Activated CD4-positive, alpha-beta memory T cell treated with anti-CD3 and anti-CD28 coated beads for 36 hours (primary cell): ENCODE results near the gene ADARB2. TPM values are rescaled to one million over a fixed set of nuclear protein-coding genes. Genes with fewer than 3 reads are reported as not detected.
"Not testable (repeated sequence)": the region's sequence is repeated elsewhere in the genome, so short reads cannot be mapped to it uniquely, and the experiment has no call there.

Experiments
- CTCF ChIA-PET: fragments of 350-600 bp; sonication (Branson Sonifier 250); formaldehyde crosslinking; loops from one replicate; lab custom pipeline; 2021; ENCODE audit warnings: antibody characterized with exemption, inconsistent platforms; lab: Charles Lee
- POLR2A ChIA-PET: fragments of 350-600 bp; sonication (Branson Sonifier 250); formaldehyde crosslinking; loops from one replicate; lab custom pipeline; 2021; ENCODE audit warnings: antibody characterized with exemption; lab: Charles Lee
- DNase-seq: peaks from one replicate; pipeline ENCODE4 v3.0.0-alpha.2; 2020
- H3K27ac Mint-ChIP-seq: one replicate; pipeline ENCODE4 v1.8.0; 2021; ENCODE audit warnings: mixed read lengths
- H3K27me3 Mint-ChIP-seq: one replicate; pipeline ENCODE4 v1.8.0; 2021; ENCODE audit warnings: mixed read lengths
- H3K36me3 Mint-ChIP-seq: one replicate; pipeline ENCODE4 v1.8.0; 2021; ENCODE audit warnings: mixed read lengths
- H3K4me1 Mint-ChIP-seq: one replicate; pipeline ENCODE4 v1.8.0; 2021; ENCODE audit warnings: low read depth, mixed read lengths
- H3K4me3 Mint-ChIP-seq: one replicate; pipeline ENCODE4 v1.8.0; 2021; ENCODE audit warnings: mild to moderate bottlenecking, mixed read lengths
- H3K9me3 Mint-ChIP-seq: one replicate; pipeline ENCODE4 v1.8.0; 2021; ENCODE audit warnings: mixed read lengths
- intact Hi-C: fragments of 100-400 bp; cut with micrococcal nuclease; formaldehyde crosslinking; loops from one replicate; pipeline ENCODE4 v1.15.1; 2023
- total RNA-seq, 2 experiments: library from RNA; stranded (reverse); gene quantifications; one replicate each; pipeline ENCODE4 v1.2.3, GENCODE V29; 2021

ADARB2 gene
- total RNA-seq, 2 experiments from 2014 or later, result 2.2 TPM

DNA sequence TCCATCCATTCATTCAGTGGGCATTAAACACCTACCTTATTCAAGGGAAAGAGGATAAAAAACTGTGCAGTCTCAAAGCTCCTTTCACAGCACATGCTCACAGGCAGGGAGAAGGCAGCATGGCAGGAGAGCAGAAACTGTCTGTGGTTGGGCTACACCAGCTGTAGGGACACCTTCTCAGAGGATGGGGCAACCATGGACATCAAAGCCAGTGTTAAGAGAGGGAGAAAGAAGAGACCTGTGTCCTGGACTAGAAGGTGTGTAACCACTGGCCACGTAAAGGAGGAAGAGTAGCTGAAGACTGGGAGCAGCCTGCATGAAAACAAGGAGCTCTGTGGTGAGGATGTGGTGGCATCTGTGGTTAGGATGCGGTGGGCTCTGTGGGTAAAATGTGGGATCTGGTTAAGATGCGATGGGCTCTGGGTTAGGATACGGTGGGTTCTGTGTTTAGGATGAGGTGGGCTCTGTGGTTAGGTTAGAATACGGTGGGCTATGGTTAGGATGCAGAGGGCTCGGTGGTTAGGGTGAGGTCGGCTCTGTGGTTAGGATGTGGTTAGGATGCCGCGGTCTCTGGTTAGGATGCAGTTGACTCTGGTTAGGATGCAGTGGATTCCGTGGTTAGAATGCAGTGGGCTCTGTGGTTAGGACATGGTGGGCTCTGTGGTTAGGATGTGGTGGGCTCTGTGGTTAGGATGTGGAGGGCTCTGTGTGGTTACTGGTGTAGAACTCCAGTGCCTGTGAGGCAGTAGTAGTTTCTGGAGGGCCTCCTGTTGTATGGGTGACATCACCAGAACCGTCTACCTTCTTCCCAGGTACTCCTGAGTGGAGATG is 483.6 kb downstream of the ADARB2 start:
- Mint-ChIP-seq H3K9me3 (no peaks in the 10 kb centered on the region), H3K27ac (peak overlapping the region; percentile 75), H3K36me3 (peaks cover 7% of the 10 kb centered on the region), H3K27me3 (peaks cover 66% of the 10 kb centered on the region), H3K4me1 (peaks cover 40% of the 10 kb centered on the region), H3K4me3 (peak overlapping the region; percentile 44)
- peak; percentile 29 for DNase-seq
- intact Hi-C loops, result loop anchor here (10.0 kb wide), 1 partner anchor 139 kb away; no protein-coding TSS in a partner anchor
- POLR2A ChIA-PET, result no interaction called here
- CTCF ChIA-PET, result no interaction called here

GRCh38 chr10:1251769-1252168 is 485.6 kb downstream of the ADARB2 start:
- peaks cover 7% of the 10 kb centered on the region for H3K36me3 Mint-ChIP-seq
- ChIA-PET POLR2A (no interaction called here), CTCF (no interaction called here)
- peaks cover 62% of the 10 kb centered on the region for H3K27me3 Mint-ChIP-seq
- no peaks in the 10 kb centered on the region for H3K9me3 Mint-ChIP-seq
- H3K27ac Mint-ChIP-seq, result no peak overlapping the region
- H3K4me1 Mint-ChIP-seq, result peaks cover 40% of the 10 kb centered on the region
- H3K4me3 Mint-ChIP-seq, result no peak overlapping the region
- intact Hi-C loops, result loop anchor here (10.0 kb wide), 1 partner anchor 137 kb away; no protein-coding TSS in a partner anchor
- no peak for DNase-seq

GRCh38 chr10:1249142-1249920 is 488.0 kb downstream of the ADARB2 start:
- POLR2A ChIA-PET, result no interaction called here
- no peak overlapping the region for H3K27ac Mint-ChIP-seq
- peaks cover 59% of the 10 kb centered on the region for H3K27me3 Mint-ChIP-seq
- H3K4me1 Mint-ChIP-seq, result peaks cover 19% of the 10 kb centered on the region
- peaks cover 2% of the 10 kb centered on the region for H3K9me3 Mint-ChIP-seq
- no peak overlapping the region for H3K4me3 Mint-ChIP-seq
- intact Hi-C loops, result no loop called here
- H3K36me3 Mint-ChIP-seq, result peaks cover 7% of the 10 kb centered on the region
- CTCF ChIA-PET, result no interaction called here
- no peak for DNase-seq

GRCh38 chr10:1248262-1248630 is 489.1 kb downstream of the ADARB2 start:
- CTCF ChIA-PET, H3K27ac Mint-ChIP-seq, H3K4me3 Mint-ChIP-seq, H3K4me1 Mint-ChIP-seq, H3K36me3 Mint-ChIP-seq, intact Hi-C loops, DNase-seq, H3K9me3 Mint-ChIP-seq, POLR2A ChIA-PET: not testable (repeated sequence)
- H3K27me3 Mint-ChIP-seq, result peaks cover 49% of the 10 kb centered on the region

DNA sequence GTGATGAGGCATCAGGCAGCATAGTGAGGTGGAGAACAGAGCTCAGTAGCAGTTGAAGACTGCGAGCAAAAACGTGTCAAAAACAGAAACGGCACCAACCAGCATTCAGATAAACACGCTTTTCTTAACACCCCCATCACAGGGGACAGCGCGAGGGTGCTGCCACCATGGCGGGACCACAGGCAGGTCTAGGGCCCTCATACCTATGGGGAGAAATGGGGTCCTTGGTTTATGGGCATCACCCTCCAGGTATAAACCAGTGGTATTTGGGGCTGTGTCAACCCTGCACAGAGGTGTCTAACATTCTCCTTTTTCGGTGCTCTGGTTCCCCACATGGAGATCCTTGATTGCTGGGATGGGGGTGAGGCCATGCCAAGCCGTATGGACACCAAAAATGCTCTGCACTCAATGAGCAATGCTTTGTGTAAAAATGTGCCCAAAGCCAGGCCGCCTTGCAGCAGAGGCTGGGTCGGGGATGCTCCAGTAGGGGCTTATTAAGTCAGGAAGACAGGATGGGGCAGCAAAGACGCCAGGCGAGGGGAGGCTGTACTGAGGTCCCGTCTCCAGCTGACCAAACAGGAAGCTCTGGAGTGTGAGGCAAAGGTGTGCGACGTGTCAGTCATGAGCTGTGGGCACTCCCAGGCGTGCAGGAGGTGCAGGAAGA is 489.6 kb downstream of the ADARB2 start:
- intact Hi-C loops, result no loop called here
- H3K9me3 Mint-ChIP-seq, result peaks cover 2% of the 10 kb centered on the region
- CTCF ChIA-PET, result no interaction called here
- H3K4me1 Mint-ChIP-seq, result peaks cover 6% of the 10 kb centered on the region
- no peaks in the 10 kb centered on the region for H3K36me3 Mint-ChIP-seq
- no peak for DNase-seq
- H3K27me3 Mint-ChIP-seq, result peaks cover 45% of the 10 kb centered on the region
- POLR2A ChIA-PET, result no interaction called here
- no peak overlapping the region for H3K4me3 Mint-ChIP-seq
- H3K27ac Mint-ChIP-seq, result no peak overlapping the region

GRCh38 chr10:1244493-1244892 is 492.8 kb downstream of the ADARB2 start:
- Mint-ChIP-seq H3K27ac (no peak overlapping the region), H3K36me3 (peaks cover 1% of the 10 kb centered on the region), H3K27me3 (peaks cover 23% of the 10 kb centered on the region), H3K4me1 (peaks cover 10% of the 10 kb centered on the region), H3K4me3 (no peak overlapping the region), H3K9me3 (peaks cover 2% of the 10 kb centered on the region)
- ChIA-PET CTCF (no interaction called here), POLR2A (no interaction called here)
- intact Hi-C loops, result no loop called here
- no peak for DNase-seq

GRCh38 chr10:1243486-1244234 is 493.7 kb downstream of the ADARB2 start:
- intact Hi-C loops, result no loop called here
- DNase-seq, result no peak
- no peak overlapping the region for H3K4me3 Mint-ChIP-seq
- H3K36me3 Mint-ChIP-seq, result peaks cover 1% of the 10 kb centered on the region
- ChIA-PET CTCF (no interaction called here), POLR2A (no interaction called here)
- H3K27me3 Mint-ChIP-seq, result peaks cover 20% of the 10 kb centered on the region
- no peak overlapping the region for H3K27ac Mint-ChIP-seq
- peaks cover 2% of the 10 kb centered on the region for H3K9me3 Mint-ChIP-seq
- peaks cover 10% of the 10 kb centered on the region for H3K4me1 Mint-ChIP-seq

- no peak overlapping the region for H3K27ac Mint-ChIP-seq
- H3K27me3 Mint-ChIP-seq, result peaks cover 14% of the 10 kb centered on the region
- peaks cover 1% of the 10 kb centered on the region for H3K36me3 Mint-ChIP-seq
- CTCF ChIA-PET, result interaction anchor here (1.0 kb wide), 1 partner anchor 133 kb away, joined by 3 read pairs; no protein-coding TSS in a partner anchor
- H3K9me3 Mint-ChIP-seq, result peaks cover 2% of the 10 kb centered on the region
- DNase-seq, result no peak
- intact Hi-C loops, result no loop called here
- peaks cover 10% of the 10 kb centered on the region for H3K4me1 Mint-ChIP-seq
- no peak overlapping the region for H3K4me3 Mint-ChIP-seq
- POLR2A ChIA-PET, result no interaction called here
These were observed 494.4 kb downstream of the ADARB2 start for GRCh38 chr10:1242975-1243374.

DNA sequence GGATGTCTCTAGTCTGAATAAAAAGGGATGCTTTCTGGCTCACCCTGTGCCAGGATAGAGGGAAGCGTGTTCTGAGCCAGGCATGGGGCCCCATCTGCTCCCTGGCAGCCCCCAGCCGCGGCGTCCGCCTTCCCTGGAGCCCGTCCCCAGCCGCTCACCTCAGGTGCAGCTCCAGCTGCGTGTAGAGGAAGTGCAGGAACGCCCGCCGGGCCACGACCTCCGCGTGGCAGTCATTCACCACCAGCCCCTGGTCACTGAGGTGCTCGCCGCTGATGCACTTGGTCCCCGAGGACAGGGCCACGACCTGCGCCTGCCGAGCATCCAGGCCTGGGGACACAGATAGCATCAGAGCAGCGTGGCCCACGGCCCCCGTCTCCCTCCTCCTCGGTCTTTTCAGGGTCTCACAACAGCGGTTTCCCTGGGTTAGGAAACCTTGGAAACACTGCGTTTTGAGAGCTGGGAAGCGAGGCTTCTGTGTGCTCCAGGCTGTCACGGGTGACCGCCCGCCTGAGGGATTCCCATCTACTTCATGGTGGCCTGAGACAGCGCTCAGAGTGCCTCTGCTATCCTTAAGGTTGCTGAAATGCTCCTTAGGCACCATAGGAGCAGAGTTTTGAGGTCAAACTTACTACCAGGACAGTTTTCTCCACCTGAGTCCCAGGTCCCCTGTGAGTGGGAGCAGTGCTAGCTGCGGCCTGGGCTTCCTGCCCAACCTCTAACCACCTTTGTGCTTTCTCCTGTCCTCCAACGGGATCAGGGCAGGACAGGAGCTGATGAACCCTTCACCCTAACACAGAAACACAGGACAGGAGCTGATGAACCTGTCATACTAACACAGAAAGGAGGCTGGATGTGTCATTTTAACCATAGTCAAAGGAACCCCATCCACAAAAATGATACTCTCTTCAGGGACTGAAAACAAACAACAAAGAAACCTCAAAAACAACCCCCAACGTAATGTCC is 495.1 kb downstream of the ADARB2 start:
- Mint-ChIP-seq H3K9me3 (peaks cover 2% of the 10 kb centered on the region), H3K4me3 (no peak overlapping the region), H3K27ac (no peak overlapping the region), H3K36me3 (peaks cover 1% of the 10 kb centered on the region), H3K27me3 (peaks cover 7% of the 10 kb centered on the region), H3K4me1 (peaks cover 10% of the 10 kb centered on the region)
- no peak for DNase-seq
- ChIA-PET POLR2A (no interaction called here), CTCF (interaction anchor here (1.0 kb wide), 1 partner anchor 132 kb away, joined by 3 read pairs; no protein-coding TSS in a partner anchor)
- intact Hi-C loops, result no loop called here

DNA sequence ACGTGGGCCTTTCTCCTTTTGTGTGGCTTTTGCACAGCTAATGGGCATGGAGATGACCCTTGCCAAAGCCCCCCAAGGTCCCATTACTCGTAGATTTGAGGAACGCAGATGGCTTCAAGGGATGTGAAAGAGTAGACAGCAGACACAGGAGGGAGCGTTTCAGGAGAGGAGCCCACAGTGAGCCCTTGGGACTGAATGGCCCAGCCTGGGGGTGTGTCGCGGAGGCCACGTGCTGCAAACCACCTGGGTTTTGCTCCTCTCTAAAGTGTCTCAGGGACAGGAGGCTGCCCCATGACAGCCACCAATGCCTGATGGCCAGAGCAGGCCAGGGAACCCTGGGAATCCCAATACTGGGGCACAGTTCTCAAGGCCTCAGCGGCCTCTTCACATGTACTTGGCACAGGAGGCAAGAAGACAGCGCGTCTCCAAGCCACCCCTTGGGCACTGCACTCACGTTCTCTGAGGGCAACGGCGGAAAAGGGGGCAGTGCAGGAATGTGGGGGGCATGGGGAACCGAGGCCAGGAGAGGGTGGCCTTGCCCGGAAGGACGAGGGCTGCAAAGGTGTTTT is 495.9 kb downstream of the ADARB2 start:
- intact Hi-C loops, result no loop called here
- H3K4me3 Mint-ChIP-seq, result no peak overlapping the region
- ChIA-PET CTCF (no interaction called here), POLR2A (no interaction called here)
- H3K27me3 Mint-ChIP-seq, result peaks cover 7% of the 10 kb centered on the region
- H3K4me1 Mint-ChIP-seq, result peaks cover 10% of the 10 kb centered on the region
- peak overlapping the region; percentile 5 for H3K27ac Mint-ChIP-seq
- peaks cover 1% of the 10 kb centered on the region for H3K36me3 Mint-ChIP-seq
- DNase-seq, result no peak
- H3K9me3 Mint-ChIP-seq, result peaks cover 2% of the 10 kb centered on the region
